GM06990 (cell line): Measurements from ENCODE around the gene AXIN1.
A peak's percentile ranks its signal among the peaks of the same experiment; 100 is the strongest.

Experiments used
- DNase-seq: peaks from one replicate; pipeline ENCODE4 v3.0.0-alpha.2; 2011; ENCODE audit not compliant: insufficient read length; ENCODE audit errors: extremely low read depth
- H3K27me3 ChIP-seq: replicated peaks from 2 replicates; pipeline ENCODE4 v1.6.0; 2011; ENCODE audit warnings: low read length; ENCODE audit not compliant: control insufficient read depth, insufficient read depth
- H3K36me3 ChIP-seq: 2 replicates; pipeline ENCODE4 v1.5.1; 2011; ENCODE audit warnings: low read length; ENCODE audit not compliant: control insufficient read depth, insufficient read depth
- H3K4me3 ChIP-seq: replicated peaks from 2 replicates; pipeline ENCODE4 v1.5.1; 2011; ENCODE audit warnings: low read depth, mild to moderate bottlenecking, control low read depth, low read length
- TF ChIP-seq, protein P1 (sequence below): IDR thresholded peaks from 2 replicates; pipeline ENCODE4 v1.5.1; 2011; ENCODE audit warnings: low read length, control low read depth, mild to moderate bottlenecking, inconsistent platforms; ENCODE audit not compliant: insufficient read depth, poor library complexity, severe bottlenecking

AXIN1 gene

DNA sequence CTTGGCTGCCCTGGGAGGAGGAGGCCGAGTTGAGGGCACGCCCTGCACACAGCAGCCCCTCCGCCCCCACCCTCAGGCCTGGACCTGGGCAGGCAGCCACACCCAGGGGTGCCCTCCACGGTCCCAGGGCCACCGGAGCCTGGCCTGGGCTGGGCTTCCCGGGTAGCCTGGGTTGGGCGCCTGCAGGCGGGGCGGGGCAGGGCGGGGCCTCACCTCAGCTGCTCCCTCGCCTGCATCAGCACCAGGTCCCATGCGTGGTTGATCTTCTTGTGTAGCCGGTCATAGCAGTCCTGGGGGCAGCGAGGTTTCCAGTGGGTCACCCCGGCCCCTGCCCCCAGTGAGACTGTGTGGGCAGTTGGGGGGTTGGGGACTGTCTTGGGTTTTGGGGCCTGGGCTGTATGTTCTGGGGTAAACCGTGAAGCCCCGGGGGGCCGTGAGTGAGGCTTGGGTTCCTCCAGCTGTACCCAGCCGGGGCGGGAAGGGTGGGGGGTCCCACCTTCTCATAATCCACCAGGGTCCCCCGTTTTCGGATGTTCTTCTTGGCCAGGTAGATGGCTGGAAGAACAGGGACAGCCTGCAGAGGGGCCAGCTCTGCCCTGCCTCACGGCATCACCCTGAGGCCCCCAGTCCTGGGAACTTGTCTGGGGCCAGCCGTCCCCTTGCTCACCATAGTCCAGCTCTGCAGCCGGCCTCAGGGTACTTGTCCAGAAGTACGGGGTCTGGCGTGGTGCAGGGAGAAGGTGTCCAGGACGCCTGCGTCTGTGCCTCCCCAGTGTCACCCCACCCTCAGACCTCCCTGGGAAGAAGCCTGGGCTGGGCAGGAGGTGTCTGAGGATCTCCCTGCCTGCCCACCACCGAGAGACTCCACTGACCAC lies 78.7 kb downstream of the AXIN1 start:
- Histone ChIP-seq H3K36me3 (no peaks in the 10 kb centered on the region), H3K27me3 (no peaks in the 10 kb centered on the region; the same call in 1 of the 2 replicates), H3K4me3 (no peak overlapping the region)
- DNase-seq: no peak
- TF ChIP-seq, protein P1, sequence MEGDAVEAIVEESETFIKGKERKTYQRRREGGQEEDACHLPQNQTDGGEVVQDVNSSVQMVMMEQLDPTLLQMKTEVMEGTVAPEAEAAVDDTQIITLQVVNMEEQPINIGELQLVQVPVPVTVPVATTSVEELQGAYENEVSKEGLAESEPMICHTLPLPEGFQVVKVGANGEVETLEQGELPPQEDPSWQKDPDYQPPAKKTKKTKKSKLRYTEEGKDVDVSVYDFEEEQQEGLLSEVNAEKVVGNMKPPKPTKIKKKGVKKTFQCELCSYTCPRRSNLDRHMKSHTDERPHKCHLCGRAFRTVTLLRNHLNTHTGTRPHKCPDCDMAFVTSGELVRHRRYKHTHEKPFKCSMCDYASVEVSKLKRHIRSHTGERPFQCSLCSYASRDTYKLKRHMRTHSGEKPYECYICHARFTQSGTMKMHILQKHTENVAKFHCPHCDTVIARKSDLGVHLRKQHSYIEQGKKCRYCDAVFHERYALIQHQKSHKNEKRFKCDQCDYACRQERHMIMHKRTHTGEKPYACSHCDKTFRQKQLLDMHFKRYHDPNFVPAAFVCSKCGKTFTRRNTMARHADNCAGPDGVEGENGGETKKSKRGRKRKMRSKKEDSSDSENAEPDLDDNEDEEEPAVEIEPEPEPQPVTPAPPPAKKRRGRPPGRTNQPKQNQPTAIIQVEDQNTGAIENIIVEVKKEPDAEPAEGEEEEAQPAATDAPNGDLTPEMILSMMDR: no peak

DNA sequence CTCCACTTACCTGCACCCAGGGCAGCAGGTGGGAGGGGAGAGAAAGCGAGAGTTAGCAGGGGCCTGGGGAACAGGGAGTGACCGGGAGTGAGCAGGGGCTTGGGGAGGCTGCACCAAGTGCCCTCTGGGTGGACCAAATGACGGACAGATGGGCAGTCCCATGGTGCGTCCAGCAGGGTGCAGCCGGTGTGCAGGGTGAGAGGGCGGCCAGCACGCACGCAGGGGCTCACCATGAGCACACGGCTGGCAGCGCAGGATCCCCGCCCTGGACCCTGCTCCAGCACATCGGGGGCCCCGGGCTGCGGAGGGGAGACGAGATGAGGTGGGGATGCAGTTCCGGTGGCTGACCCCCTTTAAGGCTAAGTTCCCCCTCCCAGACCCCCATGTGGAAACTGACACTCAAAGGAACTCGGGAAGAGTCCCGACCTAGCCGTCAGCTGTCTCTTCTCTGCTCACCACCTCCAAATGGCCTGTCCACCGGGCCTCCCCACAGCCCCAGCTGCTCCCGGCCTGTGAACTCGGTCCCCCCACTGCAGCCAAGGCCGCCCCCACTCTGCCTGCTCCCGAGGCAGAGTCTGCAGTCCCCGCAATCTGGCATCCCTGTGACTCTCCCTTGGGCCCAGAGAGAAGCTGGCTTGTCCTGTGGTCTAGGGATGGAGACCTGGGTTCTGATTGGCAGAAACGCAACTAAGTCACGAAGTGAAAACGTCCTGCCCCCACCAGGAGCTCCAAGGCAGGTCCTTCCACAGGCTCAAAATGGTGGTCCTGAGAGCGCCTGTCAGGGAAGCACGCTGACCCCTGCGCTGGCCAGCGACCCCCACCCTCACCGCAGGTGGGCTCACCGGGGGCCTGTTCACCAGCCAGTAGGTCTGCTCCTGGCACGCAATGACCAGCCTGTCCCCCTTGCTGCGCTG lies 79.6 kb downstream of the AXIN1 start:
- no peaks in the 10 kb centered on the region for H3K36me3 ChIP-seq
- no peaks in the 10 kb centered on the region; the same call in 1 of the 2 replicates for H3K27me3 ChIP-seq

DNA sequence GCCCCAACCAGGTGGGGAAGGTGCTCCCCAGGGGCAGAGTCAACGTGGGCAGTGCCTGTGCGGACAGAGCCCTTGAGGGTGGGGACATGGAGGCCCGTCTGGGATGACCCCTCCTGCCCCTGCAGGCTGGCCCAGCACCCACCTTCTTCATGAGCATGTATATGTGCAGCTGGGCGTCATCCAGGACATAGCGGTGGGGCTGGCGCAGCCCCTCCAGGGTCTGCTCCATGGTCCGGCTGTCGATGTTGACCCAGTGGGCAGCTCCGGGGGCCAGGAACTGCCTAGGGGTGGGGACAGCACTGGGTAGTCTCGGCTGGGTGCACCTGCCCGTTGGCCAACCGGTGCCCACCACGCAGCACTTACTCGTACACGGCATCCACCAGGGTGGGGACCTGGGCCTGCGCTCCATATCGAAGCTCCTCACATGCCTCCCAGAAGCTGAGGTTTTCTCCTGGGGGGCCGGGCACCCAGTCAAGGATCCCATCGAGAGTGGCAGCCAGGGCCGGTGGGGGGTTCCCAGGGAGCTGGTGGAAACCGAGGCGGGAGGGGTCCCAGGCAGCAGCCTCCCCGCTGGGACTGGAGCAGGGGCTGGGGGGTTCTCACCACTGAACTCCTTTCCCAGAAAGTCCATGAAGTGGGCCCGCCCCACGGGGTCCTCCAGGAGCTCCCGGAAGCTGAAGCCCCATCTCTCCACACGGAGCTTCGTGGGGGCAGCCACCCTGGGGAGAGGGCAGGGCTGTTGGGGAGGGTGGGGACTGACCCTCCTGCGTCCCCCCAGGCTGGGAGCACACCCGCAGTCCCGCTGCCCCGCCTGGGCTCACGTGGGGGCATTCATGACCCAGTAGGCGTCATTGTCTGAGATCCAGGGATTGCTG lies 81.9 kb downstream of the AXIN1 start:
- peak; percentile 6 for DNase-seq
- H3K27me3 ChIP-seq: no peaks in the 10 kb centered on the region; the same call in 1 of the 2 replicates
- TF ChIP-seq, protein P1: no peak
- H3K4me3 ChIP-seq: no peak overlapping the region
- no peaks in the 10 kb centered on the region for H3K36me3 ChIP-seq

More for the DNA sequence above, 79.6 kb downstream of the AXIN1 start:
- H3K4me3 ChIP-seq: no peak overlapping the region
- TF ChIP-seq, protein P1: no peak
- no peak for DNase-seq

DNA sequence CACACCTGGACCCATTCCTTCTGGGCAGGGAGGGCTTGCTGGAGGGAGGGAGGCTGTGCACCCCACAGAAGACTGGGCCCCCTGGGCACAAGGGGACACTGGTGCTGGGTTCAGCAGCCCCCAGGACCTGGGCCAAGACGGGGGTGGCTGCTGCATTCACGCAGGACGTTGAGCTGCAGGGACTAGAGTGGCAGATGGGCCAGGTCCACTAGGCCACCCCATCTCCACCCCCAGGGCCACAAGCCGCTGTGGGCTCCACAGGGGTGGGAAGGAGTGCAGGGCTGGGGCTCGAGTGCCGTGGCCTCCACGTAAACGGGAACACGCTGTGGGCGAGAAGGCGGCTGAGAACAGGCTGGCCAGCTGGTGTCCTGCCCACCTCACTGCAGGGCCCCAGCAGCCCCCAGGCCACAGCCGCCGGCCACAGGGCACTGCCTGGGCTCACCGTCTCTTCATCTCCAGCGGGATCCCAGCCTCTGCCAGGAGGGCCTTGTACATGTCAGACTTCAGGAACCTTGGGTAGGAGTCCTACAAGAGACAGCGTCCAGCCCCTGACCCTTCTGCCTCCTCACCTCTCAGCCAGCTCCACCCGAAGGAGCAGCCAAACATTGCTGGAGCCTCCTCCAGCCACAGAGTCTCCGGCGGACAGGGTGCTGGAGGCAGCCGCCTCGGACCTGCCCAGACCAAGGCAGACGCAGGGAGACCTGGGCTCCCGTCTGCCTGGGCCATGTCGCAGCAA lies 83.3 kb downstream of the AXIN1 start:
- no peak overlapping the region for H3K4me3 ChIP-seq
- peak; percentile 9 for DNase-seq
- H3K27me3 ChIP-seq: no peaks in the 10 kb centered on the region; the same call in 1 of the 2 replicates
- peaks cover 5% of the 10 kb centered on the region for H3K36me3 ChIP-seq
- TF ChIP-seq, protein P1: no peak
